ENCODE data around the gene PTGS1. TPM values are rescaled to one million over a fixed set of nuclear protein-coding genes. Genes with fewer than 3 reads are reported as not detected.

PTGS1 gene
- total and polyA plus RNA-seq, 4 donors: 0.84 to 5.3 (median 1.1) TPM

GRCh38 chr9:122387536-122387935 is 16.7 kb downstream of the PTGS1 start:
- Histone ChIP-seq H3K9me3 (ENCODE audit: control insufficient read depth in 4 of 4, low read length in 3 of 4) (no peaks in the 10 kb centered on the region), H3K27me3 (ENCODE audit: control insufficient read depth in 4 of 4, insufficient read depth in 4 of 4, low read length in 3 of 4) (no peaks in the 10 kb centered on the region), H3K9ac (ENCODE audit: low read depth in 1 of 2, low read length in 2 of 2) (no peak overlapping the region), H3K27ac (ENCODE audit: low read depth in 1 of 2, low read length in 2 of 2) (no peak overlapping the region), H3K36me3 (ENCODE audit: control insufficient read depth in 4 of 4, insufficient read depth in 3 of 4, low read depth in 1 of 4, low read length in 3 of 4) (no peaks in the 10 kb centered on the region), H3K4me3 (ENCODE audit: low read depth in 1 of 3, low read length in 3 of 3) (no peak overlapping the region), H3K4me1 (ENCODE audit: control insufficient read depth in 4 of 4, insufficient read depth in 4 of 4, low read length in 3 of 4) (no peaks in the 10 kb centered on the region)
- TF ChIP-seq FOXA2 (IDR thresholded peaks at IDR 0.05) (no peak), YY1 (IDR thresholded peaks at IDR 0.05) (no peak), HNF4A (conservative IDR thresholded peaks at IDR 0.05) (no peak), RAD21 (IDR thresholded peaks at IDR 0.05) (no peak), GABPA (IDR thresholded peaks at IDR 0.05 in 1 of 2, conservative IDR thresholded peaks at IDR 0.05 in 1 of 2) (no peak), FOXA1 (IDR thresholded peaks at IDR 0.05) (no peak), RXRA (IDR thresholded peaks at IDR 0.05) (no peak), NR2F2 (IDR thresholded peaks at IDR 0.05) (no peak), EGR1 (IDR thresholded peaks at IDR 0.05; ENCODE audit: low read depth in 2 of 2) (no peak)
- TF ChIP-seq, protein P1, sequence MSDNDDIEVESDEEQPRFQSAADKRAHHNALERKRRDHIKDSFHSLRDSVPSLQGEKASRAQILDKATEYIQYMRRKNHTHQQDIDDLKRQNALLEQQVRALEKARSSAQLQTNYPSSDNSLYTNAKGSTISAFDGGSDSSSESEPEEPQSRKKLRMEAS (IDR thresholded peaks at IDR 0.05): no peak
- TF ChIP-seq, protein P2, sequence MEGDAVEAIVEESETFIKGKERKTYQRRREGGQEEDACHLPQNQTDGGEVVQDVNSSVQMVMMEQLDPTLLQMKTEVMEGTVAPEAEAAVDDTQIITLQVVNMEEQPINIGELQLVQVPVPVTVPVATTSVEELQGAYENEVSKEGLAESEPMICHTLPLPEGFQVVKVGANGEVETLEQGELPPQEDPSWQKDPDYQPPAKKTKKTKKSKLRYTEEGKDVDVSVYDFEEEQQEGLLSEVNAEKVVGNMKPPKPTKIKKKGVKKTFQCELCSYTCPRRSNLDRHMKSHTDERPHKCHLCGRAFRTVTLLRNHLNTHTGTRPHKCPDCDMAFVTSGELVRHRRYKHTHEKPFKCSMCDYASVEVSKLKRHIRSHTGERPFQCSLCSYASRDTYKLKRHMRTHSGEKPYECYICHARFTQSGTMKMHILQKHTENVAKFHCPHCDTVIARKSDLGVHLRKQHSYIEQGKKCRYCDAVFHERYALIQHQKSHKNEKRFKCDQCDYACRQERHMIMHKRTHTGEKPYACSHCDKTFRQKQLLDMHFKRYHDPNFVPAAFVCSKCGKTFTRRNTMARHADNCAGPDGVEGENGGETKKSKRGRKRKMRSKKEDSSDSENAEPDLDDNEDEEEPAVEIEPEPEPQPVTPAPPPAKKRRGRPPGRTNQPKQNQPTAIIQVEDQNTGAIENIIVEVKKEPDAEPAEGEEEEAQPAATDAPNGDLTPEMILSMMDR (IDR thresholded peaks at IDR 0.05; ENCODE audit: low read depth, low read length, missing input control): no peak
- 85% methylated on average over 3 of the region's 3 CpGs for WGBS
- DNase-seq (ENCODE audit: low spot score): no peak

GRCh38 chr9:122389195-122389594 is 18.4 kb downstream of the PTGS1 start:
- no peak for DNase-seq (ENCODE audit: low spot score)
- WGBS: 90% methylated on average over 5 of the region's 5 CpGs

More at GRCh38 chr9:122389195-122389594, 18.4 kb downstream of the PTGS1 start:
- no peaks in the 10 kb centered on the region for H3K27me3 ChIP-seq (ENCODE audit: control insufficient read depth in 4 of 4, insufficient read depth in 4 of 4, low read length in 3 of 4)
- no peaks in the 10 kb centered on the region for H3K36me3 ChIP-seq (ENCODE audit: control insufficient read depth in 4 of 4, insufficient read depth in 3 of 4, low read depth in 1 of 4, low read length in 3 of 4)
- H3K9me3 ChIP-seq (ENCODE audit: control insufficient read depth in 4 of 4, low read length in 3 of 4): no peaks in the 10 kb centered on the region
- H3K9ac ChIP-seq (ENCODE audit: low read depth in 1 of 2, low read length in 2 of 2): no peak overlapping the region
- no peak overlapping the region for H3K4me3 ChIP-seq (ENCODE audit: low read depth in 1 of 3, low read length in 3 of 3)
- no peak overlapping the region for H3K27ac ChIP-seq (ENCODE audit: low read depth in 1 of 2, low read length in 2 of 2)
- no peak for TF ChIP-seq SP1 (IDR thresholded peaks at IDR 0.05)
- TF ChIP-seq, protein P3, sequence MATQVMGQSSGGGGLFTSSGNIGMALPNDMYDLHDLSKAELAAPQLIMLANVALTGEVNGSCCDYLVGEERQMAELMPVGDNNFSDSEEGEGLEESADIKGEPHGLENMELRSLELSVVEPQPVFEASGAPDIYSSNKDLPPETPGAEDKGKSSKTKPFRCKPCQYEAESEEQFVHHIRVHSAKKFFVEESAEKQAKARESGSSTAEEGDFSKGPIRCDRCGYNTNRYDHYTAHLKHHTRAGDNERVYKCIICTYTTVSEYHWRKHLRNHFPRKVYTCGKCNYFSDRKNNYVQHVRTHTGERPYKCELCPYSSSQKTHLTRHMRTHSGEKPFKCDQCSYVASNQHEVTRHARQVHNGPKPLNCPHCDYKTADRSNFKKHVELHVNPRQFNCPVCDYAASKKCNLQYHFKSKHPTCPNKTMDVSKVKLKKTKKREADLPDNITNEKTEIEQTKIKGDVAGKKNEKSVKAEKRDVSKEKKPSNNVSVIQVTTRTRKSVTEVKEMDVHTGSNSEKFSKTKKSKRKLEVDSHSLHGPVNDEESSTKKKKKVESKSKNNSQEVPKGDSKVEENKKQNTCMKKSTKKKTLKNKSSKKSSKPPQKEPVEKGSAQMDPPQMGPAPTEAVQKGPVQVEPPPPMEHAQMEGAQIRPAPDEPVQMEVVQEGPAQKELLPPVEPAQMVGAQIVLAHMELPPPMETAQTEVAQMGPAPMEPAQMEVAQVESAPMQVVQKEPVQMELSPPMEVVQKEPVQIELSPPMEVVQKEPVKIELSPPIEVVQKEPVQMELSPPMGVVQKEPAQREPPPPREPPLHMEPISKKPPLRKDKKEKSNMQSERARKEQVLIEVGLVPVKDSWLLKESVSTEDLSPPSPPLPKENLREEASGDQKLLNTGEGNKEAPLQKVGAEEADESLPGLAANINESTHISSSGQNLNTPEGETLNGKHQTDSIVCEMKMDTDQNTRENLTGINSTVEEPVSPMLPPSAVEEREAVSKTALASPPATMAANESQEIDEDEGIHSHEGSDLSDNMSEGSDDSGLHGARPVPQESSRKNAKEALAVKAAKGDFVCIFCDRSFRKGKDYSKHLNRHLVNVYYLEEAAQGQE (IDR thresholded peaks at IDR 0.05): no peak
- TF ChIP-seq, protein P1 (IDR thresholded peaks at IDR 0.05): no peak
- TF ChIP-seq FOXA2 (IDR thresholded peaks at IDR 0.05): no peak
- no peak for TF ChIP-seq GABPA (IDR thresholded peaks at IDR 0.05 in 1 of 2, conservative IDR thresholded peaks at IDR 0.05 in 1 of 2)
- TF ChIP-seq RAD21 (IDR thresholded peaks at IDR 0.05): no peak
- no peak for TF ChIP-seq TAF1 (conservative IDR thresholded peaks at IDR 0.05)
- TF ChIP-seq HNF4A (conservative IDR thresholded peaks at IDR 0.05): no peak
- no peak for TF ChIP-seq HNF4G (IDR thresholded peaks at IDR 0.05)
- TF ChIP-seq, protein P2 (IDR thresholded peaks at IDR 0.05; ENCODE audit: low read depth, low read length, missing input control): no peak
- TF ChIP-seq RXRA (IDR thresholded peaks at IDR 0.05): no peak
- no peak for TF ChIP-seq ZBTB33 (IDR thresholded peaks at IDR 0.05)
- no peak for TF ChIP-seq ATF3 (IDR thresholded peaks at IDR 0.05)
- no peak for TF ChIP-seq FOXA1 (IDR thresholded peaks at IDR 0.05)
- no peak for TF ChIP-seq JUND (IDR thresholded peaks at IDR 0.05)
- TF ChIP-seq NR2F2 (IDR thresholded peaks at IDR 0.05): no peak
- no peak for TF ChIP-seq YY1 (IDR thresholded peaks at IDR 0.05)
- TF ChIP-seq EGR1 (IDR thresholded peaks at IDR 0.05; ENCODE audit: low read depth in 2 of 2): no peak
- H3K4me1 ChIP-seq (ENCODE audit: control insufficient read depth in 4 of 4, insufficient read depth in 4 of 4, low read length in 3 of 4): no peaks in the 10 kb centered on the region
